Suppressor macrophage (primary cell): ENCODE results near the gene KDM2B.
"Not testable (repeated sequence)": the region's sequence is repeated elsewhere in the genome, so short reads cannot be mapped to it uniquely, and the experiment has no call there.

Experiments used
- DNase-seq, 4 experiments: peaks; one replicate each; pipeline ENCODE4 v3.0.0-alpha.2; 2020 to 2022

KDM2B gene

GRCh38 chr12:121428883-121429282 is 151.9 kb downstream of the KDM2B start:
- DNase-seq = no peak

DNA sequence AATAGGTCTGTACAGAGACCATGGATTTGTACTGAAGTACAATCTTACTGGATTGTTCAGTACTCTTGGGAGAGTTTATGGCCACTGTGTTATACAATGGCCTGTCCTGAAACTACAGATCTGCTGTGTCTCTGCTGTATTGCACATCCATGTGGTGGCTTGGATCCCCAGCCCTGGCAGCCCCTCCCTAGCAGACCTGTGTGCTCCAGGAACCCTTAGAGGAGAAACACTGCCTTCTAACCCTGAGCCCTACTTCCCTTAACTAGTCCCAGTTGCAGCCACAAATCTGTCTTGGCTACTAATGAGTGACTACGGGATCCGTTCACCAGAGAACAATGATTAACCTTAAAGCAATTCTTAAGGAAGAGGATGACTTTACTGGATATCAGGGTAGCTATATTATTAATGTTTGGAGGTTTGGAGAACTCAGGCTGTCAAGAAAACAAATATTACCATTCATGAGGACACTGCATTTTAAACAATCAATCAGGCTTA is 153.2 kb downstream of the KDM2B start:
- peak in 2 of 4 experiments; percentile 13 to 19 for DNase-seq

- DNase-seq = no peak
These were observed 156.2 kb downstream of the KDM2B start for GRCh38 chr12:121424624-121424975.

DNA sequence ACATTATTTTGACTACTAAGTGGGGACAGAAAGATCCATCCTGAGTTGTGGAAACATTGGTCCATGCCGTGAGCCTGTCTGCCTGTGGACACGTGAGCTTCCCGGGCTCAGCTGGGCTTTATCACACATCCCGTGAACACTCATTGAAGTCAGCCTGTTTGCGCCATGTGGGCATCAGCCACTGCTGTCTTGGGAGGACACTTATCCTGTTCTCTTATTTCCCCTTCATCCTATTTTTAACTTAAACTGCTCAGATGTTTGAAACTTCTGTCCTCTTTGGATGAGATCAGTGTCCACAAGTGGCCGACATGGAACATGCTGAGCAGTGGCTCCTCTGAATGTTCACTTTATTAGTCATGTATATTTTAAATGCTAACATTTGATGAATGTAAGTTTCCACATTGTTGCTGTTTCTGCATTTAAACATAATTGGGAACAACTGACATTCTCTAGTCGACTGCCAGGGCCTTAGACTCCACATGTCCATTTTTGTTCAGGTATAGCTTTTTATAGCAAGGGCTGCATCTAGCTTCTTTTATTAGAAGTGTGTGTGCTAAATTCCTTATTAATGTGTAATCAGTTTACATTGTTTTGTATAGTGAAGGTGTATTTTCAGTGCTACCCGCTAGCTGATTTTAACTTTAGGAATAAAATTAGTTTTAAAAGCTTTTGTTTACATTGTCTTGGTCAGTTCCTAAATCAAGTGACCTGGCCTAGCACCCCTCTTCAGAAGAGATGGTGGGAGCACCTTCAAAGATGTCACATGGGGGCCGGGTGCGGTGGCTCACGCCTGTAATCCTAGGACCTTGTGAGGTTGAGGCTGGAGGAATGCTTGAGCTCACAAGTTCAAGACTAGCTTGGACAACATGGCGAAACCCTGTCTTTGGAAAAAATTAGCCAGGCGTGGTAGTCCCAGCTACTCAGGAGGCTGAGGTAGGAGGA is 156.9 kb downstream of the KDM2B start:
- peak; percentile 79 to 91 (median 80) for DNase-seq

- DNase-seq = no peak
These were observed 157.6 kb downstream of the KDM2B start for GRCh38 chr12:121423253-121423652.

- no peak for DNase-seq
These were observed 160.7 kb downstream of the KDM2B start for GRCh38 chr12:121420109-121420508.

DNA sequence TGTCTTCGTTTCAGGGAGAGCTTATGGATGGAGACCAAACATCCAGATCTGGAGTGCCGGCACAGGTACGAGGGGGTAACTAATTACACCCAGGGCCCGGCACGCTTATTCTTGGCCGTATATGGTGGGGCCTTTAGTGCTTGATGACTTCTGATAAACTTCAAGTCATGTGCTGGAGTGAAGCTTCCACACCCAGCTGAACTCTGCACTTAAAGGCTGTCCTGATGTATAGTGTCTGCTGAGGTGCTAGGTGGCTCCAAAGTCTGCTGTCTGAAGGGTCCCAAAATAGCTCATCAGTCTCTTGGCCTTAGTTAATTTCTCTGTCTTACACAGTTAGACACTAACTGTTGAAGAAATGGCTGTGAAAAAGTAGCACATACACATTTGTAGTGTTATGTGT is 163.0 kb downstream of the KDM2B start:
- no peak for DNase-seq

DNA sequence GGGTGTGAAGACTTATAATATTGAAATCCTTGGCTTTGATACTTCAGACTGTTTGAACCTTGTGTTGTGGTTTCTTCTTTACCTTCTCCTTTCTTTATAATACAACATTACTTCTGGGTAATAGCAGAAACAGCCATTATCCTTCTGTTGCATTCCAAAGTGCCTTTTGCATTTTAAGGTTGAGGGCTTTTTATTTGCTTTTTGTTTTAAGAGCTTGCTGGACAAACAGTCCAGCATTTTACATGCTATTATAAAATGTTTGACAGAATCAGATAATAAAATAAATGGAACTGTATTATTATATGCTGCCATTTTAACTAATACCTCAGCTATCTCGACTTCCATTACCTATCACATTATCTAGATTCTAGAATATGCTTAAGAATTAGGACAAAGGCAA is 166.9 kb downstream of the KDM2B start:
- DNase-seq = no peak

GRCh38 chr12:121405211-121405610 is 175.6 kb downstream of the KDM2B start:
- no peak for DNase-seq

DNA sequence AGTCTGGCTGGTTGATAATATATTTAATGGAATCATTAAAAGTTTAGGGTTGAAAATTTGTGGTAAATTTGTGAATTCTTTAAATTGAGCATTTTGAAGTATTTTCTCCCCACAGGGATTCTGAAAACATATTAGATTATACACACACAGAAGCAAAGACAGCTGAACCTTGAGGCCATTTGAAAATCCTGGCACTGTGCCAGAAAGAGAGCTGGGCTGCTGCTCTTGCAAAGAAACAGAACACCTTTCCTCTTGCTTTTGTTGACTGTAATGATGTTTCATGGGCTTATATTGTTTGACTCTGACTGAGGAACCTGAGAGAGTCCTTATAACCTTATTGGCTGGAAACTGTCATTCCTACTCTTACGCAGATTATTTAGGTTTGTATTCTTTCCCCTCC is 176.1 kb downstream of the KDM2B start:
- no peak for DNase-seq

- no peak for DNase-seq
These were observed 177.1 kb downstream of the KDM2B start for GRCh38 chr12:121403721-121404120.

- peak; percentile 25 to 65 (median 44) for DNase-seq
These were observed 180.3 kb downstream of the KDM2B start for GRCh38 chr12:121400332-121401139.

- DNase-seq = peak; percentile 99 to 100 (median 99)
These were observed 181.2 kb downstream of the KDM2B start, which contains the start of gene RNF34 for GRCh38 chr12:121399391-121400331. Gene RNF34 (plus strand): TSS chr12:121400118. CDS start chr12:121400213, 95 bp downstream.

GRCh38 chr12:121398355-121398754 is 182.5 kb downstream of the KDM2B start:
- no peak for DNase-seq

GRCh38 chr12:121397521-121397920 is 183.3 kb downstream of the KDM2B start:
- DNase-seq = peak in 1 of 4 experiments; percentile 10

- DNase-seq = no peak
These were observed 188.5 kb downstream of the KDM2B start for GRCh38 chr12:121392325-121392716.

DNA sequence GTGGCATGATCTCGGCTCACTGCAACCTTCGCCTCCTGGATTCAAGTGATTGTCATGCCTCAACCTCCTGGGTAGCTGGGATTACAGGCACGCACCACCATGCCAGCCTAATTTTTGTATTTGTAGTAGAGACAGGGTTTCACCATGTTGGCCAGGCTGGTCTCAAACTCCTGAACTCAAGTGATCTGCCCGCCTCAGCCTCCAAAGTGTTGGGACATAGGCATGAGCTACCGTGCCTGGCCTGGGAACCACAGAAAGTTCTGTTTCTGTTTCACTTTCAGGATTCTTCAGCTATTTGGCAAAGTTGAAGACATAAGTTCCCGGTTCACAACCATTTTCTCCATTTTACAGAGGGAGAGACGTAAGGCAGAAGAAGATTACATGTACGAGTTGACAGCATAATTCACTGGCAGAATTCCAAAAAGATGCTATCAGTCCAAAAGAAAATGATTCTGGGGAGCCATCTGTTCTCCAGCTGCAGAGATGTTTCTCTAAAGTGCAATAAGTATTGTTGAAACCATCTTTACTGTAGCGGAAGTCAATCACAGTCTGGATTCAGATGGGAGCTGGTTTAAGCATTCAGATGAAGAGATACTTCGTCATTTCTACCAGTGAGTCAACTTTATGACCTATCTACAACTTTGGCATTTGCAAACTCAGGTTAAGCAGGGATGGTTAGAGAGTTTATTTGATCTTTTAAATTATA is 189.1 kb downstream of the KDM2B start:
- peak; percentile 66 to 78 (median 78) for DNase-seq

DNA sequence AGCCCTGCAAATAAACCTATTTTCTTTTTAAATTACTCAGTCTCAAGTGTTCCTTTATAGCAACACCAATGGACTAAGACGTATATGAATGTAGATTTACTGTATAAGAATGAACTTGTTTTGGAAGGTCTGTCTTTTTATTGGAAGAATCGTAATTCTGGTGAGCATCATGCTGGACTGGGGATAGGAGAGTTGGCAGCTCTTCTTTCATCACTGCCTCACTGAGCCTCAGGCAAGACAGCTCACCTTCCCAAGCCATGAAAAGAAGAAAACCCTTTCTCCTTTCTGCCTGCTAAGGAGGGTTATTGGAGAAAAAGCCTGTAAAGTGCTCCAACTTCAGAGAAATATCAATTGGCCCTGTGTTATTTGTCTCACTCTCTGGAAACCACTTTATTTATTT is 190.0 kb downstream of the KDM2B start:
- DNase-seq = no peak

- peak; percentile 28 to 65 (median 62) for DNase-seq
These were observed 192.3 kb downstream of the KDM2B start for GRCh38 chr12:121388421-121388981.

DNA sequence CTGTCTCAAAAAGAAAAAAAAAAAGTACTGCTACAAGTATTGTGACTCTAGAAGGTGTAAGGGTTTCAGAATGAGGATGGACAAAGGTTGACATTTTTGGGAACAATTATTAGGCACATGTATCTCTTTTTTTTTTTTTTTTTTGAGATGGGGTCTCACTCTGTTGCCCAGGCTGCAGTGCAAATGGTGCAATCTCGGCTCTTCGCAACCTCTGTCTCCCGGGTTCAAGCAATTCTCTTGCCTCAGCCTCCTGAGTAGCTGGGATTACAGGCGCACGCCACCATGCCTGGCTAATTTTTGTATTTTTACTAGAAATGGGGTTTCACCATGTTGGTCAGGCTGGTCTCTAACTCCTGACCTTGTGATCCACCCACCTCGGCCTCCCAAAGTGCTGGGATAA is 195.9 kb downstream of the KDM2B start:
- not testable (repeated sequence) for DNase-seq

DNA sequence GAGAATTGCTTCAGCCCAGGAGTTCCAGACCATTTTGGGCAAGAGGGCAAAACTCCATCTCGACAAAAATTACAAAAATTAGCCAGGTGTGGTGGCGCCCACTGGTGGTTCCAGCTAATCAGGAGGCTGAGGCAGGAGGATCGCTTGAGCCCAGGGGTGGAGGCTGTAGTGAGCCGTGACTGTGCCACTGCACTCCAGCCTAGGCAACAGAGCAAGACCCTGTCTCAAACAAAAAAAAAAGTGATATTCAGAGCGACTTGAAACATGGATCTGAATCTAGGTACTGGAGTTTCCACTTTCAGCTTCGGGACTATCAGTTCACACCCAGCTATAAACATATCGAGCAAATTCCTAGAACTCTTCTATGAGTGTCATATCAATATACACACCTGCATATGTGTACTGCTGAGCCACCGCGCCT is 197.2 kb downstream of the KDM2B start:
- DNase-seq = no peak
